GM12878 (cell line): ENCODE measurements around the gene ZMIZ2.

Source experiments
- CTCF ChIP-seq, 3 experiments: IDR thresholded peaks in 2 of 3; conservative IDR thresholded peaks in 1 of 3; 2 replicates each; pipeline ENCODE4 v1.5.1; 2011; ENCODE audit warnings: low read depth in 3 of 3, low read length in 3 of 3, mild to moderate bottlenecking in 3 of 3, control low read depth in 2 of 3, moderate library complexity in 2 of 3, inconsistent platforms in 1 of 3, mixed read lengths in 1 of 3; ENCODE audit not compliant: control insufficient read depth in 2 of 3, insufficient read depth in 1 of 3; ENCODE audit errors: extremely low read depth in 1 of 3
- JUND ChIP-seq: IDR thresholded peaks from 2 replicates; pipeline ENCODE4 v1.6.1; 2012; ENCODE audit warnings: low read depth, mild to moderate bottlenecking, low read length, improper control_type of control experiment, moderate library complexity
- SIX5 ChIP-seq: IDR thresholded peaks from 2 replicates; pipeline ENCODE4 v1.6.1; 2011; ENCODE audit warnings: mild to moderate bottlenecking, low read depth, low read length, moderate library complexity; ENCODE audit not compliant: severe bottlenecking
- SMAD1 ChIP-seq: fragments of 450-650 bp; IDR thresholded peaks from 2 replicates; pipeline ENCODE4 v1.6.1; 2018; ENCODE audit warnings: mild to moderate bottlenecking, low read depth; ENCODE audit not compliant: partially characterized antibody
- ZBTB40 ChIP-seq: fragments of 450-650 bp; IDR thresholded peaks from 2 replicates; pipeline ENCODE4 v1.6.1; 2016; ENCODE audit warnings: mild to moderate bottlenecking, moderate library complexity, borderline replicate concordance

- no peak for TF ChIP-seq SIX5
- TF ChIP-seq ZBTB40 = no peak
- no peak for TF ChIP-seq JUND
- TF ChIP-seq SMAD1 = no peak
- TF ChIP-seq CTCF (IDR thresholded peaks at IDR 0.05 in 2 of 3, conservative IDR thresholded peaks at IDR 0.05 in 1 of 3; ENCODE audit: control insufficient read depth in 2 of 3, extremely low read depth in 1 of 3, insufficient read depth in 1 of 3, low read depth in 3 of 3, low read length in 3 of 3) = no peak
Observed at GRCh38 chr7:44716205-44716604, 32.4 kb upstream of the ZMIZ2 start.
